ENCODE data around the gene LDLRAD4.

Gene LDLRAD4

DNA sequence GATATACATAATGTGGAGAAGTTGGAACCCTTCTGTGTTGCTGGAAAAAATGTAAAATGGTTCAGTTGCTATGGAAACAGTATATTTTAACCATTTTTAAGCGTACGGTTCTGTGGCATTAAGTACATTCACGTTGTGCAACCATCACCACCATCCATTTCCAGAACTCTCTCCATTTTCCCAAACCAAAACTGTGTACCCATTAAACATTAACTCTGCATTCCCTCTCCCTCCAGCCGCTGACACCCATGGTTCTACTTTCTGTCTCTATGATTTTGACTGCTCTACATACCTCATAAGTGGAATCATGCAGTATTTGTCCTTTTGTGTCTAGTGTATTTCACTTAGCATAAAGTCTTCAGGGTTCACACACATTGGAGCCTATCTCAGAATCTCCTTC, 67.3 kb downstream of the LDLRAD4 start:
- no peak for DNase-seq (ENCODE audit: low read depth in 2 of 2)

- DNase-seq (ENCODE audit: low read depth in 2 of 2), result no peak
Observed at GRCh38 chr18:13286456-13287125, 68.0 kb downstream of the LDLRAD4 start.

- DNase-seq (ENCODE audit: low read depth in 2 of 2), result no peak
Observed at GRCh38 chr18:13287372-13287771, 68.8 kb downstream of the LDLRAD4 start.

GRCh38 chr18:13288509-13289133, 70.1 kb downstream of the LDLRAD4 start:
- DNase-seq (ENCODE audit: low read depth in 2 of 2), result no peak

GRCh38 chr18:13289481-13290205, 71.1 kb downstream of the LDLRAD4 start:
- peak; percentile 75 to 79 for DNase-seq (ENCODE audit: low read depth in 2 of 2)

- DNase-seq (ENCODE audit: low read depth in 2 of 2), result no peak
Observed at GRCh38 chr18:13290856-13291271, 72.3 kb downstream of the LDLRAD4 start.

DNA sequence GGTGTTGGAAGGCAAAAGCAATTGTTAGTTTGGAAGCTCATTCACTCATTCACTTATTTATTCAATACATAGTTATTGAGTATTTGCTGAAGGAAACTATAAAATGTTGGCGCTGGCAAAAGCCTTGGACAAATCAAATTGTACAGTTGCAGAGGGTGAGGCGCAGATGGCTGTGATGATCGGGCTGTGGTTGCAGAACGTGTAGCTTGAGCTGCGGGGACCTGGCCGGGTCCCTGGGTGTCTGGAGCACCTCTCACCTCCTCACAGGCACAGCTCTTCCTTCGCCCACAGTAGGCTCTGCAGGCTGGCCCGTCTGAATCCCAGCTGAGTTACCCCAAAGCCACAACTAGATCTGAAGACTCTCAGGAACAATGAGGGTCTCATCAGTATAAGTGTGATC, 72.7 kb downstream of the LDLRAD4 start:
- no peak for DNase-seq (ENCODE audit: low read depth in 2 of 2)

DNA sequence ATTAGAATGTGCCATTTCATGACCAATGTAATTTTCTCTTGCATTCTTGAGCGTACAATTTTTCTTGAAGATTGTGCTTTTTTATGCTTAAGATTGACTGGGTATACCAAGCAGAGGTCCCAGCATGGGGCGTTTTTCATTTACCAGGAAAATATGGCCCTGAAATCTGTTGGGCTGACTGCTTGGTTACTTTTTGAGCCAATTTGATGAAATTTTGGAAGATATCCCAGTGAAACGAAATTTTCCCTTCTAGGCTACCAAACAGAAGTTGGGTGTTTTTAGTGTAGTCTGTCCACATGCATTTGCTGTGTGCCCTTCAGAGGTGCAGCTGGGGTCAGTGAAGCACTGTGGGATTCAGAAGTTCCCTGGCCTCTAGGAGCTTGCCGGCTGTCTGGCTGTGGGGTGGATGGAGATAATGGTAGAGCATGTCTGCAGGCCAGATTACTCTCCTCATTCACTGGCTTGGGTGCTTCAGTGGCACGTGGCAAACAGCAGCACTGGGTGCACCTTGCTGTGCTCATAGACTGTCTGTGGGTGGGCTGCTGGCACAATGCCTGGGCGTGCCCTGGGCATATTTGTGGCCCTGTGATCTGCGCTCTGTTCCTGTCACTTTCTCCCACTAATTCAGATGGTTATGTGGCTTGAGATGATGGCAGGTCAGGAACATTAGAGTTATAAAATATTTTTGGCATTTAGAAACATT, 73.3 kb downstream of the LDLRAD4 start:
- no peak for DNase-seq (ENCODE audit: low read depth in 2 of 2)

DNA sequence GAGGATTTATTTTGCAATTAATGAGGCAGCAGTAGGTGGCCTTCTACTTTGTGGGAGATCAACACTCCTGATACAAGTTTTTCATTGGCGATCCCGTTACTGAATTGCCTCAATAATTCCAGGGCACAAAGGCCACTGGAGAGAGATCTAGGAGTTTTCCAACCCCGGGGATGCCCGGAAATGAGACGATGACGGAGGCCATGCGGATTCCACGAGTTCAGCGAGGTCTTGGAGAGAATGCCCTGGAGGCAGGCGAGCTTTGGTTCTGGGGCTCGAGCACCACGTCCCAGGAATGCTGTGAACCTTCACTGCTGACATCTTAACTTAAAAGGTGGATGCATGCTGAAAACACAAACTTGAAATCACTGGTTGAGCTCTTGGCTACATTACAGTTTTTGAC, 74.2 kb downstream of the LDLRAD4 start:
- DNase-seq (ENCODE audit: low read depth in 2 of 2), result no peak

- DNase-seq (ENCODE audit: low read depth in 2 of 2), result no peak
Observed at GRCh38 chr18:13294309-13294708, 75.7 kb downstream of the LDLRAD4 start.

DNA sequence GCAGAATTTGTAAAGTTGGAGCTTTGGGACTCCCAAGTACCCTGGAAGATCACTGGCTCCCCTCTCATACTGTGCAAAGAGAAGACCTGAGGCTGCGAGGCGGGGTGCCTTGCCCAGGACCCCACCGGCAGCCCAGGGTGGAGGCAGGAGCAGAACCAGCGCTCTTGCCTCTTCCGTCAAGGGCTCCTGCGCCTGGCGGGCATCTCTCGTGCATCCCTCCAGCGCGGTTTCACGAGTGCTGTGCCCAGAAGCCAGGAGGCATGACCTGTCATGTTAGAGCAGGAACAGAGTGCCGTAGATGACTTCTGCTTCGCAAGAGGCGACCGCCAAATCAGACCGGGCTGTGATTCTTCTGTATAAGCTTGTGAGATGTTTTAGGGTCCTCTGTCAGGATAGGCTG, 77.3 kb downstream of the LDLRAD4 start:
- DNase-seq (ENCODE audit: low read depth in 2 of 2), result no peak

DNA sequence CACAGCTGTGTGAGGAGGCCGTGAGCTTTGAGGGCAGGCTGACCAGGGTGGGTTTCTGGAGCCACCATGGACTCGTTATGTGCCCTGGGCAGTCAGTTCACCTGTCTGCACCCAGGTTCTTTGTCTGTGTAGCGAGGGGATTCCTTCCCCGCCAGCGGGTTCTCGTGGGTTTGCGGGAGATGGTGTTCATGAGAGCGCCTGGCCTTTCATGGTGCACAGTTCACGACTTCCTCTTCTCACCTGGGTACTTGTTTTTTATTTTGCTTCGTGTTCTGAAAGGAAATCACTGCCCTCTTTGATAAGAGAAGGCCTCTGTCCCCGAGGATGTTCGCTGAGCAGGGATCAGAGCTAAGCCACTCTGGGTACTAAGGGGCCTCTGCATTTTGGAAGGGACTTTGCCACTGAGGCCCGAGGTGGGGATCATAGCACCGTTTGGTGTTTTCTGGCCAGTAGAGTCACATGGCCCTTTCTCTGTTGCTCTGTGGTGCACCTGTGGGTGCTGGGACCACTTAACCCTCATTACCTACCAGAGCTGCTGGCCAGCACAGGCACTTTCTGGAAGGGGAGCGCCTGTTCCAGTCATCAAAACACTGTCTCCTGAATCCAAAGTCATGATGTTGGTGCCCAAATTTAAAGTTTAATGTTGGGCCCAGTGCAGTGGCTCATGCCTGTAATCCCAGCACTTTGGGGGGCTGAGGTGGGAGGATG, 78.5 kb downstream of the LDLRAD4 start:
- DNase-seq (ENCODE audit: low read depth in 2 of 2), result no peak

DNA sequence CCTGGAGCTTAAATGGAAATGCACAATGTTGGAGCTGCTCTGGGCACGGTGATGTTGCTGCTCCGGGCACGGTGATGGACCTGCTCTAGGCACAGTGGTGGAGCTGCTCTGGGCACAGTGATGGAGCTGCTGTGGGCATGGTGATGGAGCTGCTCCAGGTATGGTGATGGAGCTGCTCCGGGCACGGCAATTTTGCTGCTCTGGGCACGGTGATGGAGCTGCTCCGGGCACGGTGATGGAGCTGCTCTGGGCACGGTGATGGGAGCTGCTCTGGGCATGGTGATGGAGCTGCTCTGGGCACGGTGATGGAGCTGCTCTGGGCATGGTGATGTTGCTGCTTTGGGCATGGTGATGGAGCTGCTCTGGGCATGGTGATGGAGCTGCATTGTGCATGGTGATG, 79.7 kb downstream of the LDLRAD4 start:
- no peak for DNase-seq (ENCODE audit: low read depth in 2 of 2)

DNA sequence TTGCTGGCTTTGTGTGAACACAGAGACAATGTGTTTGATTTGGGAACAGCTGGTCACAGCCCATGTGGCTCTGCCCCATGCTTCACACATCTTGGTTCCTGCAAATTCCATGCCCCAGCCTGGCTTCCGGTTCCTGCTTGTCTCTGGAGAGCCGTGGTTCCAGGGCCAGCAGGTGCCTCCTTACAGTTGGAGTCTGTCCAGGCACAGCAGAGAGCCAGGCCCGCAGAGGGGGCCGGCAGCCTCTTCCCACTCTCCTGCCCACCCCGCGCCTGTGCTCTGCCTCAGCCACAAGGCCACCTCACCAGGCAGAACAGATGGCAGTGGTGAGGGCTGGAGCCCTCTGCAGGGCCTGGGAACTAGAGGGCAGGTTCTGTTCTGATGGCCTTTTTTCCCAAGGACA, 81.5 kb downstream of the LDLRAD4 start:
- DNase-seq (ENCODE audit: low read depth in 2 of 2), result no peak

DNA sequence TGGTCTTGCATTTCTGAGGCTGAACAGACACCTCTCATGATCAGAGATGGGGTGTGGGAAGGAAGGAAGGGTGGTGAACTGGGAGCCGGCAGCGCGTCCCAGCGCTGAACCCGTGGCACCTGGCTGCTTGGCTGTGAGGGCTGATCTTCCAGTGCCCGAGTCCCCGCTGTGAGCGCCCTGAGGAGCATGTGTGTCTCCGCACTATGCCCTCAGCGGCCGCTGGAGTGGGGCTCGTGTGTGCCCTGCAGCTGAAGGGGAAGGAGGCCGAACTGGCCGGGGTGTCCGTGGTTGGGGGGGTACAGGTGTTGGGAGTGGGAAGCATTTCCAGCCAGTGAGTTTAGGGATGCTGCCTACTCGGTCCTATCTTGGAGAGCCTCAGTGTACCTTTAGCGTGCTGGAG, 82.2 kb downstream of the LDLRAD4 start:
- no peak for DNase-seq (ENCODE audit: low read depth in 2 of 2)

GRCh38 chr18:13302040-13302439, 83.5 kb downstream of the LDLRAD4 start:
- no peak for DNase-seq (ENCODE audit: low read depth in 2 of 2)

GRCh38 chr18:13302457-13303225, 84.1 kb downstream of the LDLRAD4 start:
- DNase-seq (ENCODE audit: low read depth in 2 of 2), result no peak

DNA sequence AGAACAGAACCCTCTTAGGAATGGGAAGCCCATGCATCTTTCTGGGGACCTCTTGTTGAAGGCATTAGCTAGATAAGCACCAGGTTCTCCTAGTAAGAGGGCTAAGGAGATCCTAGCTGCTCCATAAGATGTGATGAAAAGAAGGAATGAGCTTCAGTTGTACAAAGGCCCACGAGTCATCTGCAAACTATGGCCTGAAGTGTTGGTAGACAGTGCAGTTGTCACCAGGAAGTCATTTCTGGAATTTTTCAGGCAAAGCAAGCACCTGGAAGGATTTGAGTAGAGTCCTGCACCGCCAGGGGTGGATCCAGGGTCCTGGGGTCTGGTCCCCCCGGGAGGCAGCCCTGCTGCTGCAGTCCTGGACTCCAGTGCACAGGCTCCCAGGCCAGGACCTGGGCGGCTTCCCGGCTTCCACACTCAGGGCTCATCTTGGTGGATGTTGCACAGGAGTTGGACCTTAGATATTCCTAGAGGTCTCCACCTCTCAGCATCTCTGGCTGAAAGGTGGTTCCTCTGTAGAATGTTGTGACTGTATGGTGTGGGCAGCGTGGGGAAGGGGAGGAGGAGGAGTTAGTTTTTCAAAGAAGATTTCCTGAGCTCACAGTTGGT, 85.3 kb downstream of the LDLRAD4 start:
- no peak for DNase-seq (ENCODE audit: low read depth in 2 of 2)

DNA sequence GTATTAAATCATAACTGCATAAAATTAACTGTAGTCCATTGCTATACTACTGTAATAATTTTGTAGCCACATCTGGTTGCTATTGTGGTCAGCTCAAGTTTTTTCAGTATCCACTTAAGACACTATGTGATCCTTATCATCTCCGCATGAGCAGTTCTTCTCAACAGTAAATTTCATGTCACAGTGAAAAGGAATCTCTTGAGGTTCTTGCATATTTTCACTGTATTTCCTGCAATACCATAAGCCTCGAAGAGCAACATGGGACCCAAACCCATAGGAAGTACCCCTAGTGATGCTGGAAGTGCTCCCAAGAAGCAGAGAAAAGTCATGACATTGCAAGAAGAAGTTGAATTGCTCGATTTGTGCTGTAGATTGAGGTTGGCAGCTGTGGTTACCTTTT, 86.7 kb downstream of the LDLRAD4 start:
- peak in 1 of 2 experiments; percentile 20 for DNase-seq (ENCODE audit: low read depth in 2 of 2)

- no peak for DNase-seq (ENCODE audit: low read depth in 2 of 2)
Observed at GRCh38 chr18:13306583-13306982, 88.0 kb downstream of the LDLRAD4 start.

DNA sequence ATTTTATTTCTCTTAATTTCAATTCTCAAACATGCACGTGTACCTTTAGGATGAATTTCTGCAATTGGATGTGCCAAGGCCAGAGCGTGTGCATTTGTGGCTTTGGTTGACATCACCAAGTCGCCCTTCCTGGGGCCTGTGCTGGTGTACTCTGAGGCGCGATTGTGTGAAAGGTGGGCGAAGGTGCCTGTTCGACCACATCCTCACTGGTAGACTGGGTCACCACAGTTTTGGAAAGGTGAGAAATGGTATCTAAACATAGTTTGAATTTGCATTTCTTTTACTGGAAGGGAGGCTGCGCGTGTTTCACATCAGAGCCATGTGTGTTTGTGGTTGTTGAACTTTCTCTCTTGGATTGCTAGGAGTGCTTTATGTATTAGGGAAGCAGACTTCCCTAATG, 89.8 kb downstream of the LDLRAD4 start:
- DNase-seq (ENCODE audit: low read depth in 2 of 2), result no peak
